AG04450 (cell line): ENCODE measurements around the gene HID1. TPM values are rescaled to one million over a fixed set of nuclear protein-coding genes. Genes with fewer than 3 reads are reported as not detected.

ENCODE experiments used
- CTCF ChIA-PET: fragments of 300-600, 350-600 bp; formaldehyde crosslinking; extraction: SDS; loops from one replicate; lab custom pipeline; 2022; ENCODE audit warnings: antibody characterized with exemption, inconsistent platforms; lab: Charles Lee
- POLR2A ChIA-PET: fragments of 350-600 bp; formaldehyde crosslinking; extraction: SDS; loops from one replicate; lab custom pipeline; 2021; ENCODE audit warnings: antibody characterized with exemption, inconsistent platforms; lab: Yijun Ruan, JAX
- DNase-seq: peaks from one replicate; pipeline ENCODE4 v3.0.0-alpha.2; 2011; ENCODE audit warnings: low read depth, low spot score
- H3K27ac ChIP-seq: one replicate; pipeline ENCODE4 v1.5.1; 2012; ENCODE audit warnings: low read depth, low read length, control low read depth
- H3K27me3 ChIP-seq: one replicate; pipeline ENCODE4 v1.6.0; 2012; ENCODE audit warnings: low read length; ENCODE audit not compliant: control insufficient read depth, insufficient read depth
- H3K4me3 ChIP-seq: 2 replicates; pipeline ENCODE4 v1.5.1; 2011; ENCODE audit warnings: mild to moderate bottlenecking, low read depth, low read length, control low read depth
- H3K9me3 ChIP-seq: 2 replicates; pipeline ENCODE4 v1.5.1; 2012; ENCODE audit warnings: low read length; ENCODE audit not compliant: control insufficient read depth, insufficient read depth
- polyA plus RNA-seq: library from polyadenylated mRNA; depleted of rRNA; stranded (reverse); fragments of >200 nt; gene quantifications from 2 replicates; pipeline ENCODE4 v1.2.3, GENCODE V29; 2011
- TF ChIP-seq, protein P1 (sequence below): IDR thresholded peaks from 2 replicates; pipeline ENCODE4 v1.5.1; 2011; ENCODE audit warnings: low read depth, low read length, control low read depth, inconsistent platforms

The HID1 gene
- polyA plus RNA-seq, 1 experiment: 1.8 TPM

- POLR2A ChIA-PET: no interaction called here
- no peak for DNase-seq
- no peak overlapping the region for H3K27ac ChIP-seq
- CTCF ChIA-PET: interaction anchor here (0.8 to 4.7 kb wide), 3 partner anchors 9 to 10 kb away, joined by 3 to 21 read pairs (median 6); no protein-coding TSS in a partner anchor
- H3K9me3 ChIP-seq: no peaks in the 10 kb centered on the region; the same call in 1 of the 2 replicates
- H3K27me3 ChIP-seq: peaks cover 39% of the 10 kb centered on the region
- H3K4me3 ChIP-seq: no peak overlapping the region
- TF ChIP-seq, protein P1, sequence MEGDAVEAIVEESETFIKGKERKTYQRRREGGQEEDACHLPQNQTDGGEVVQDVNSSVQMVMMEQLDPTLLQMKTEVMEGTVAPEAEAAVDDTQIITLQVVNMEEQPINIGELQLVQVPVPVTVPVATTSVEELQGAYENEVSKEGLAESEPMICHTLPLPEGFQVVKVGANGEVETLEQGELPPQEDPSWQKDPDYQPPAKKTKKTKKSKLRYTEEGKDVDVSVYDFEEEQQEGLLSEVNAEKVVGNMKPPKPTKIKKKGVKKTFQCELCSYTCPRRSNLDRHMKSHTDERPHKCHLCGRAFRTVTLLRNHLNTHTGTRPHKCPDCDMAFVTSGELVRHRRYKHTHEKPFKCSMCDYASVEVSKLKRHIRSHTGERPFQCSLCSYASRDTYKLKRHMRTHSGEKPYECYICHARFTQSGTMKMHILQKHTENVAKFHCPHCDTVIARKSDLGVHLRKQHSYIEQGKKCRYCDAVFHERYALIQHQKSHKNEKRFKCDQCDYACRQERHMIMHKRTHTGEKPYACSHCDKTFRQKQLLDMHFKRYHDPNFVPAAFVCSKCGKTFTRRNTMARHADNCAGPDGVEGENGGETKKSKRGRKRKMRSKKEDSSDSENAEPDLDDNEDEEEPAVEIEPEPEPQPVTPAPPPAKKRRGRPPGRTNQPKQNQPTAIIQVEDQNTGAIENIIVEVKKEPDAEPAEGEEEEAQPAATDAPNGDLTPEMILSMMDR: no peak
These were observed 20.7 kb downstream of the HID1 start for GRCh38 chr17:74951680-74952421.

DNA sequence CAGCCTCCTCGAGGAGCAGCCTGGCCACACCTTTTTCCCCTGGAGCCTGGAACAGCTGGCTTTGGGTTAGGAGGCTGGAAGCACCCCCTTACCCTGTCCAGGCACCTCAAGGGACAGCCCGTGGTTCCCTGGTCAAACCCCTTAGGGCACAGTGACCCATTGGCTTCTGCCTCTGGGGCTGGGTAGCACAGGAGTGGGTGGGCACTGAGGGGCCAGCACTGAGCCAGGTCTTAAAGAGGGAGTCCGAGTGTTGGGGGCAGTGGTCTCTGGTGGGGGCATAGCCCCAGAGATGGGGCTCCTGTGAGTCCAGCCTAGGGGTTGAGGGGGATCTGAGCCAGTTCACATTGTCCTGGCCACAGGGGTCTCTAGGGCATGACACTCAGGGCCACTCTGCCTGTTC, 21.5 kb downstream of the HID1 start:
- TF ChIP-seq, protein P1: no peak
- CTCF ChIA-PET: interaction anchor here (1.0 to 4.7 kb wide), 2 partner anchors 10 to 27 kb away, joined by 3 to 21 read pairs; partner anchors contain the start of gene OTOP2
- Histone ChIP-seq H3K27ac (no peak overlapping the region), H3K9me3 (no peaks in the 10 kb centered on the region; the same call in 1 of the 2 replicates), H3K4me3 (no peak overlapping the region), H3K27me3 (peaks cover 35% of the 10 kb centered on the region)
- DNase-seq: no peak
- POLR2A ChIA-PET: no interaction called here

GRCh38 chr17:74950207-74950606, 22.4 kb downstream of the HID1 start:
- ChIA-PET CTCF (interaction anchor here (1.0 to 4.7 kb wide), 2 partner anchors 8 to 11 kb away, joined by 3 to 21 read pairs; no protein-coding TSS in a partner anchor), POLR2A (no interaction called here)
- H3K4me3 ChIP-seq: no peak overlapping the region
- no peak for DNase-seq
- peaks cover 37% of the 10 kb centered on the region for H3K27me3 ChIP-seq
- H3K9me3 ChIP-seq: no peaks in the 10 kb centered on the region; the same call in 1 of the 2 replicates
- TF ChIP-seq, protein P1: no peak
- no peak overlapping the region for H3K27ac ChIP-seq

DNA sequence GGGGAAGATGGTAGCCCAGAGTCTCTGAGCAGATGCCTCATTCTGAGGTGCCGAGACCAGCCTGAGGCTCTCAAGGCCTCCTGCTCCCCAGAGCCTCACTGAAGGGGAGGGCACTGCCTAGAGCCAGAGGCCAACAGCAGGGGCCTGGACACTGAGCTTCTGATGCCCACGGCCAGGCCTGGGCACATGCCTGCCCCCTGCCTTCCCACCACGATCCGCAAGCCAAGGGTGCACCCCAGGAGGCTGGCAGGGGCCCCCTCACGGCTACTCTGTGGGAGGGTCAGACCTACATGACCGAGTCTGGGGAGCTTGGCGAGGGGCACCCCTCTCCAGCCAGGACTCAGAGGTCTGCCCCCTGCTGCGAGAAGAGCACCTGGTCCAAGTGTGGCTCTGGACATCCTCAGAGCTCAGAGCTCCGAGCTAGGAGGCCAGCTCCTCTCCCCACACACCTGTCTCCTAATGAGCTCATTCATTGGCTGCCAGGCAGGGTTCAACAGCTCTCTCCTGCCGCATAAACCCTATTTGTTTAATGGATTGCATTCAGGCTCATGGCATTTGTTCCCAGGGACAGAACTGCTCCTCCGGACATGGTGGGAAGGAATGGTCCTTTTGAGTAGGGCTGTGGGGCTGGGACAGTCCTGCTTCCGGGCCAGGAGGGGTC, 23.0 kb downstream of the HID1 start:
- no peaks in the 10 kb centered on the region; the same call in 1 of the 2 replicates for H3K9me3 ChIP-seq
- POLR2A ChIA-PET: no interaction called here
- H3K27ac ChIP-seq: no peak overlapping the region
- TF ChIP-seq, protein P1: no peak
- DNase-seq: no peak
- H3K4me3 ChIP-seq: no peak overlapping the region
- H3K27me3 ChIP-seq: peaks cover 39% of the 10 kb centered on the region
- CTCF ChIA-PET: interaction anchor here (0.6 to 4.7 kb wide), 4 partner anchors 8 to 395 kb away, joined by 3 to 21 read pairs (median 6); no protein-coding TSS in a partner anchor
